Suppressor macrophage treated with lipopolysaccharide for 1 hour (primary cell): ENCODE data around the gene IAPP.
"Not testable (repeated sequence)": the region's sequence is repeated elsewhere in the genome, so short reads cannot be mapped to it uniquely, and the experiment has no call there.

ENCODE experiments used
- DNase-seq, 3 donors: peaks; one replicate each; pipeline ENCODE4 v3.0.0-alpha.2; 2020 to 2022

Gene IAPP

GRCh38 chr12:21381320-21381719 lies 8.6 kb downstream of the IAPP start:
- not testable (repeated sequence) for DNase-seq

DNA sequence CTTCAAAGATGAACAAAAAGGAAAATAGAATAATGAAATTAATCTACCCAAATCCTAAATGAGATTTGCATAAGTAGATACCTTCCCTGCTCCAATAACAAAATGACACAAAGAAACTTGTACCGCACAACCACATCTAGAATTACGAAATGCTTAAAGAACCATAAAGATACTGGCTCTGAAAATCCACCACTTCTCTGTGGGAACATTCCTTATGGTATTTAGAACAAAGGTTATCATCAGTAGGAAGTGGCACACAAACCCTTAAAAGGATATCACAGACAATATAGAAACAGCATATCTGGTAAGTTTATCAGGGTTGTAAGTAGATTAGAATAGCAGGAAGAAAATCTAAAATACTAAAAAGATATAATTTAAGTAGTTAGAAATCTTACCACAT lies 11.6 kb downstream of the IAPP start:
- DNase-seq = no peak

GRCh38 chr12:21387174-21387573 lies 14.5 kb downstream of the IAPP start:
- no peak for DNase-seq

DNA sequence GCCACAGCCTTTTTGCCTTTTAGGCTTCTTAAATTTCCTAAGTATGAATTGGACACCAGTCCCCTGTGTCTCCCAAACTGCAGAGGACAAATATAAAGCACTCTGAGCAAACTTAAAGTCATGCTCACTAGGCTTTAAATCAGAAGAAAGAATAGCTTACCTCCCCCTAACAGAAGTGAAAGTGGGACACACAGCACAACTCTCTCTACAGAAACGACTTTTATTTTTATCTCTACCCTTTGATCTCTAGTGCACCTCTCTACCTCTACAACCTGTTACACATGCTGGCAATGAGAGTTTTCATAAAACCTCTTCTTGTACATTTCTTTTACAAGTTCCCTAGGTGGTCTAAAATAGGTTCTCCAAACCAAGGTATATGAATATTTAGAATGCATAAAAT lies 19.7 kb downstream of the IAPP start:
- DNase-seq = no peak

GRCh38 chr12:21394828-21395626 lies 22.3 kb downstream of the IAPP start:
- not testable (repeated sequence) for DNase-seq

DNA sequence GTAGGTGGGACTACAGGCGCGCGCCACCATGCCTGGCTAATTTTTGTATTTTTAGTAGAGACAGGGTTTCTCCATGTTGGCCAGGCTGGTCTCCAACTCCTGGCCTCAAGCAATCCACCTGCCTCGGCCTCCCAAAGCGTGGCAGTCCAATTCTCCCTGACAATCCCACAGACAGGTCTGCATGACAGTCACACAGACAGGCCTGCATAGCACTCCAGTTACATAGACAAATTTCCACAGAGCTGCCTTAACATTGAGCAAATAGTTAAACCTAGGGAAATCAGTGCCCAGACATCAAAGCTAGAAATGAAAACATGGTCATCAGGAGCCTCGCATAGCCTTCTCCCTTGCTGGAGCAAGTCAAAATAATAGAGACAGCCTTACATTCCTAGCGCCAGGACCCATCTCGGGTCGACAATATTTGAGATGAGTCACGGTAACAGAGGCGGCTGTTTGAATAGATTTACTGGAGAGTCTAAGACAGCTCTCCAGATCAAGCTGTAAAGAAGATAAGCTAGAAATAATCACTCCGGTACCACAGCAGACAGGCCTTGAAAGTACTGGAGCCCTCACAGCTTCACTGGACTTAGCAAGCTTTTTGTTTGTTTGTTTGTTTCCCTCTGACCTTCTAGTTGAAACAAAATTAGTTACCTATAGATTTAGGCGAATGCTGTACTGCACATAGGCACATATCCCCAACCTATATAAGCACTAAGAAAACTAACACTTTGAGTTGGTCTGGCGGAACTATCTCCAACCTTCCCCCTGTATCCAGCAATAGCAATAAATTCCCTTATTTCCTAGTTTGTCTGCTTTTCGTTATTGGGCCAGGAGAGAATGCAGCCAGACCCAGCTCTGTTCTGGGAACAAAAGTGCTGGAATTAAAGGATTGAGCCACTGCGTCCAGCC lies 40.9 kb downstream of the IAPP start:
- DNase-seq = no peak

DNA sequence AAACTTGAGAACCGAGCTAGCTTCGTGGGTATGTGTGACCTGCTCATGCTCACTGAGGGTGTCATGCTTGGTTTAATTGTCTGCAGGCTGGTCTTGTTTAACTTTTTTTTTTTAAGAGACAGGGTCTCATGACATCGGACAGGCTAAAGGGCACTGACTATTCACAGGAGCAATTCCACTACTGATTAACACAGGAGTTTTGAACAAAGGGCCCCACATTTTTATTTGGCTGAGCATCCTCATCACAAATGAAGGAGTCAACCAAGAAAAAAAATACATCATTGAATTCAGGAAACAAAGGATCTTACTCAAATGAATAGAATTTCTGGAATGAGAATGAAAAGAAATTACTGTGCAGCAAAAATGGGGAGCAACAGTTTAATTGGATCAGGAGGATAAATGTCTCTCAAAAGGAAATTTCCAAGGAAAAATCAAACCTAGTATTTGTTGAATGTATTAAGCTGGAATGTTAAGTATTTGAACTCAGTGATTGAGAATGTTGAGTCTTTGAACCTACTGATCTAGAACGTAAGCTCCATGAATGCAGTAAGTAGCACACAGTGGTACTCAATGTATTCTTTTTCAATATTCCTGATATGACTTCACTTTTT lies 43.9 kb downstream of the IAPP start:
- no peak for DNase-seq

DNA sequence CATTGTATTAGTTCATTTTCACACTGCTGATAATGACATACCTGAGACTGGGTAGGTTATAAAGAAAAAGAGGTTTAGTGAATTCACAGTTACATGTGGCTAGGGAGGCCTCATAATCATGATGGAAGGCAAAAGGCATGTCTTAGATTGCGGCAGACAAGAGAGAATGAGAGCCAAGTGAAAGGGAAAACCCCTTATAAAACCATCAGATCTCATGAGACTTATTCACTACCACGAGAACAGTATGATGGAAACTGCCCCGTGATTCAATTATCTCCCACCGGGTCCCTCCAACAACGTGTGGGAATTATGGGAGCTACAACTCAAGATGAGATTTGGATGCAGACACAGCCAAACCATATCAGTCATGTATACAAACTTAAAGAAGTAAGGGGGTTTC lies 45.7 kb downstream of the IAPP start:
- DNase-seq = not testable (repeated sequence)

- DNase-seq = not testable (repeated sequence)
Measured at GRCh38 chr12:21419009-21419699, 46.5 kb downstream of the IAPP start.

DNA sequence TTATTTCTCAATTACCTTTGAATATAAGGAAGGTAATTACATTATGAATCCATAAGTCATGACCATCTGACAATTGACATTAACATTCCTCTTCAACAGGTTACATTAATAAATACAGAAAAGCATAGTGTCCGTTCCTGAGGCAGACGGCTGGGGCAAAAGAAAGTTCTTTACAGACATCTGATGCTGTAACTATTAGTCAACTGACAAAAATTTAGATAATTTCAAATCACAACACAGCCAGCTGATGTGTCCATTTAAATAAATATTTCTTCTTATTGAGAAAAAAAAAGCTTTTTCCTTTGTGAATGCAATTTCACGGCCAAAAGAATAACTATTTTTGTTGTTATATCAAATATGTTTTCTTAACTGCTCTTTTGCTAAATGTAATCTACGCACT lies 55.5 kb downstream of the IAPP start:
- DNase-seq = no peak
